Heart left ventricle (tissue), 16 donors: ENCODE data around the gene CAT. TPM values are rescaled to one million over a fixed set of nuclear protein-coding genes. Genes with fewer than 3 reads are reported as not detected.

Experiments
- ATAC-seq, 4 donors: fragments of 200-7000 bp; cut with Tn5 transposase; one replicate each; pipeline ENCODE4 v1.9.1; 2020 to 2022; ENCODE audit warnings: moderate library complexity in 4 of 4, mild to moderate bottlenecking in 3 of 4, moderate number of reproducible peaks in 1 of 4
- DNase-seq, 5 donors: peaks; one replicate each; pipeline ENCODE4 v3.0.0-alpha.2; 2020
- H3K27ac ChIP-seq, 12 donors: fragments of 200-600 bp; sonication (generic) in 4 of 12; one replicate each; pipeline versions ENCODE4 v1.5.0 to v1.8.0; 2016 to 2022; ENCODE audit warnings: mild to moderate bottlenecking in 2 of 12
- H3K27me3 ChIP-seq, 9 donors: fragments of 200-600 bp; sonication (generic) in 2 of 9; one replicate each; pipeline versions ENCODE4 v1.5.1 to v1.8.0; 2016 to 2022; ENCODE audit warnings: mild to moderate bottlenecking in 3 of 9
- H3K36me3 ChIP-seq, 9 donors: fragments of 200-600 bp; sonication (generic) in 2 of 9; one replicate each; pipeline versions ENCODE4 v1.5.0 to v1.8.0; 2018 to 2022; ENCODE audit warnings: mild to moderate bottlenecking in 2 of 9
- H3K4me1 ChIP-seq, 12 donors: fragments of 200-600 bp; sonication (generic) in 4 of 12; one replicate each; pipeline versions ENCODE4 v1.5.0 to v1.8.0; 2016 to 2022; ENCODE audit warnings: mild to moderate bottlenecking in 3 of 12
- H3K4me3 ChIP-seq, 12 donors: fragments of 200-600 bp; sonication (generic) in 4 of 12; one replicate each; pipeline versions ENCODE4 v1.5.0 to v1.8.0; 2017 to 2022; ENCODE audit warnings: mild to moderate bottlenecking in 9 of 12, moderate library complexity in 4 of 12
- H3K9me3 ChIP-seq, 12 donors: fragments of 200-600 bp; sonication (generic) in 4 of 12; one replicate each; pipeline versions ENCODE4 v1.5.0 to v1.8.0; 2016 to 2022; ENCODE audit warnings: mild to moderate bottlenecking in 1 of 12
- POLR2A ChIP-seq, 2 donors: fragments of 450-650 bp; IDR thresholded peaks; one replicate each; pipeline ENCODE4 v1.6.1; 2017; ENCODE audit warnings: antibody characterized with exemption in 2 of 2, mild to moderate bottlenecking in 2 of 2, moderate library complexity in 2 of 2
- WGBS, 4 donors: extraction: QIAGEN DNeasy Blood & Tissue Kit in 2 of 4; methylation state at CpG; one replicate each; pipeline versions ENCODE4 v1.1.5 to v1.1.7; 2013 to 2018; 5-methylcytosine and 5-hydroxymethylcytosine counted together
- intact Hi-C, 10 donors: fragments of 100-400 bp; cut with DNase I; formaldehyde crosslinking; loops; one replicate each; pipeline versions ENCODE4 v1.11.1 to v1.14.2; 2022
- polyA plus RNA-seq, 2 donors: library from polyadenylated mRNA; stranded (reverse); fragments of 200-250 nt; gene quantifications; one replicate each; pipeline ENCODE4 v1.2.3, GENCODE V29; 2013
- total RNA-seq, 9 donors: library from RNA; depleted of rRNA in 2 of 9; stranded (reverse); fragments of >200 nt in 2 of 9; fragmentation: NEBNext Ultra II Directional in 3 of 9; extraction: Animal tissue kit (Norgen Biotek cat#: 25700) in 3 of 9; gene quantifications; one replicate each; pipeline versions ENCODE4 v1.1.0 to v1.2.4, GENCODE V29; 2016 to 2023
- TF ChIP-seq, protein P1 (sequence below), 12 donors: fragments of 200-600 bp; sonication (generic) in 4 of 12; IDR thresholded peaks; one replicate each; pipeline versions ENCODE4 v1.5.0 to v1.8.0; 2018 to 2022; ENCODE audit warnings: antibody characterized with exemption in 12 of 12, mild to moderate bottlenecking in 5 of 12
- donor health status: ischemic (EF 13 %, LVEDD 7.1; RV severe dilation, severe dysfunction).
- donor health status: healthy with polysubstance abuse.
- donor health status: DM: no; HTN: yes; CAD: no.
- donor health status: DM: no; HTN: no; CAD: no.
- donor health status: ischemic (EF 25% LVEDD 6.9; RV normal size, moderate dysfunction).
- donor health status: ischemic (EF 25% LVEDD 5.7; RV mildly dilated, moderate dysfunction).
- donor health status: healthy.
- donor health status: DM: yes; HTN: yes; CAD: no.
- donor health status: ischemic (EF 35%, LVEDD 5.7; RV mildly dilated, moderate dysfunction).
- donor health status: nonischemic (EF 11% LVEDD 7.7; RV severe dilation, severe dysfunction).
- donor health status: DM: yes; HTN: yes; CAD: no.
- donor health status: PGD.
- donor health status: ischemic (EF 29% LVEDD 5.4; RV normal size, mild dysfunction).
- donor health status: nonischemic (EF 23%, LVEDD 6.1; RV moderate dilation, normal function).

The CAT gene
- total and polyA plus RNA-seq, 11 donors: 49.9 to 183 (median 88.6) TPM

DNA sequence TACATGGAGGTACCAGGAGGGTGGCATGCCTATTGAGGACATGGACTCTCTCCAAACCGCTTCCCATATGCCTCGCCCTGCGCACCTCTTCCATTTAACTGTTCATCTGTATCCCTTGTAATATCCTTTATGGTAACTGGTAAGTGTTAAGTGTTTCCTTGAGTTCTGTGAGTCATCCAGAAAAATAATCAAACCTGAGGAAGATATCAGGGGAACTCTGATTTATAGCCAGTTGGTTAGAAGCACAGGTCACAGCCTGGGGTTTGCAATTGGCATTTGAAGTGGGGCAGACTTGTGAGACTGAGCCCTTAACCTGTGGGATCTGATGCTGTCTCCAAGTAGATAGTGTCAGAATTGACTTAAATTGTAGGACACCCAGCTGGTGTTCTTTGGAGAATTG is 27.6 kb upstream of the CAT start:
- Histone ChIP-seq H3K4me3 (no peak overlapping the region), H3K27ac (no peak overlapping the region), H3K36me3 (no peaks in the 10 kb centered on the region), H3K27me3 (peaks cover 0 to 10% (median 0%) of the 10 kb centered on the region in 9 donors), H3K4me1 (no peaks in the 10 kb centered on the region), H3K9me3 (peaks cover 0 to 19% (median 9%) of the 10 kb centered on the region in 12 donors)
- DNase-seq: no peak
- WGBS, 4 donors: 66 to 98% (median 84%) methylated on average over 3 of the region's 3 CpGs
- intact Hi-C loops: no loop called here
- no peak for TF ChIP-seq POLR2A (IDR thresholded peaks at IDR 0.05)
- TF ChIP-seq, protein P1, sequence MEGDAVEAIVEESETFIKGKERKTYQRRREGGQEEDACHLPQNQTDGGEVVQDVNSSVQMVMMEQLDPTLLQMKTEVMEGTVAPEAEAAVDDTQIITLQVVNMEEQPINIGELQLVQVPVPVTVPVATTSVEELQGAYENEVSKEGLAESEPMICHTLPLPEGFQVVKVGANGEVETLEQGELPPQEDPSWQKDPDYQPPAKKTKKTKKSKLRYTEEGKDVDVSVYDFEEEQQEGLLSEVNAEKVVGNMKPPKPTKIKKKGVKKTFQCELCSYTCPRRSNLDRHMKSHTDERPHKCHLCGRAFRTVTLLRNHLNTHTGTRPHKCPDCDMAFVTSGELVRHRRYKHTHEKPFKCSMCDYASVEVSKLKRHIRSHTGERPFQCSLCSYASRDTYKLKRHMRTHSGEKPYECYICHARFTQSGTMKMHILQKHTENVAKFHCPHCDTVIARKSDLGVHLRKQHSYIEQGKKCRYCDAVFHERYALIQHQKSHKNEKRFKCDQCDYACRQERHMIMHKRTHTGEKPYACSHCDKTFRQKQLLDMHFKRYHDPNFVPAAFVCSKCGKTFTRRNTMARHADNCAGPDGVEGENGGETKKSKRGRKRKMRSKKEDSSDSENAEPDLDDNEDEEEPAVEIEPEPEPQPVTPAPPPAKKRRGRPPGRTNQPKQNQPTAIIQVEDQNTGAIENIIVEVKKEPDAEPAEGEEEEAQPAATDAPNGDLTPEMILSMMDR (IDR thresholded peaks at IDR 0.05): no peak
- no peak for ATAC-seq

DNA sequence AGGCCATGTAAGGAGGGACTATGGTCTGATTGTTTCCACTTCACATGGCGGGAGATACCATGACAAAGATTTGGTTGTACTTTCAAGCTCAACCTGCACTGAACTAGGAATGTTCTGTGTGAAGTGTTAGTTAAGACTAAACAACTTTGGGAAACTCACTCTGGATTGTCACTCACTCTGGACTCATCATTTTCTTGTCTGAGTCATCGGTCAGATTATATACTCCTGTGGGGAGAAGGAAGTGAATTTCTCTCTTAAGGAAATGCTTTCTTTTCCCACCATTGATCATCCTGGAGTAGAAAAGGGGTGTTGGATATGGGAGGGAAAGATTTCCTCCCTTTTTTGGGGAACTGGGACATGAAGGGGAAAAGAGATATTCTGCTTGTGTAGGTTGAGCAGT is 26.9 kb upstream of the CAT start:
- no peak overlapping the region for H3K4me3 ChIP-seq
- H3K9me3 ChIP-seq: peaks cover 0 to 19% (median 9%) of the 10 kb centered on the region in 12 donors
- 80 to 93% (median 89%) methylated on average over 2 of the region's 2 CpGs for WGBS, 4 donors
- no peaks in the 10 kb centered on the region for H3K36me3 ChIP-seq
- DNase-seq (no peak), ATAC-seq (no peak)
- intact Hi-C loops: no loop called here
- no peaks in the 10 kb centered on the region for H3K4me1 ChIP-seq
- H3K27ac ChIP-seq: no peak overlapping the region
- peaks cover 0 to 6% (median 0%) of the 10 kb centered on the region in 9 donors for H3K27me3 ChIP-seq
- TF ChIP-seq, protein P1 (IDR thresholded peaks at IDR 0.05): no peak
- TF ChIP-seq POLR2A (IDR thresholded peaks at IDR 0.05): no peak

DNA sequence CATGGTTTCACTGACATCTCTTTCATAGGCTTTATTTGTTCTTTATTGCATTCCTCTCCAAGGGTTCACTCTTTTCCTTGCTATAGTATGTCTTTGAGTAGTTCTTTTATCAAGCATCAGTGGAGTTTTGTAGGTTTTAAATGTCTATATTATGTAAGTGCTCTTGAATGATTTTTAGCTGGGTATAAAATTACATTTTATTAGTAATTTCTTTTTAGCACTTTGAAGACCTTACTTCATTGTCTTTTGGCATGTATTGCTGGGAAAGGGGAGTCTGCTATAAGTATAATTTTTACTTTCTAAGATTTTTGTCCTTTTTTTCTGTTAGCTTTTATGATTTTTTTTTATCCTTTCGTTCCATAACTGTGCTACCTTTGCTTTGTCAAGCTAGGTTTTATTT is 25.5 kb upstream of the CAT start:
- no peak for DNase-seq
- Histone ChIP-seq H3K4me3 (no peak overlapping the region), H3K36me3 (no peaks in the 10 kb centered on the region), H3K9me3 (peaks cover 0 to 19% (median 9%) of the 10 kb centered on the region in 12 donors), H3K4me1 (no peaks in the 10 kb centered on the region), H3K27me3 (peaks cover 0 to 3% (median 0%) of the 10 kb centered on the region in 9 donors), H3K27ac (no peak overlapping the region)
- WGBS, 4 donors: 59 to 80% (median 71%) methylated on average over 1 of the region's 1 CpG
- no peak for ATAC-seq
- intact Hi-C loops: no loop called here
- no peak for TF ChIP-seq POLR2A (IDR thresholded peaks at IDR 0.05)
- TF ChIP-seq, protein P1 (IDR thresholded peaks at IDR 0.05): no peak

DNA sequence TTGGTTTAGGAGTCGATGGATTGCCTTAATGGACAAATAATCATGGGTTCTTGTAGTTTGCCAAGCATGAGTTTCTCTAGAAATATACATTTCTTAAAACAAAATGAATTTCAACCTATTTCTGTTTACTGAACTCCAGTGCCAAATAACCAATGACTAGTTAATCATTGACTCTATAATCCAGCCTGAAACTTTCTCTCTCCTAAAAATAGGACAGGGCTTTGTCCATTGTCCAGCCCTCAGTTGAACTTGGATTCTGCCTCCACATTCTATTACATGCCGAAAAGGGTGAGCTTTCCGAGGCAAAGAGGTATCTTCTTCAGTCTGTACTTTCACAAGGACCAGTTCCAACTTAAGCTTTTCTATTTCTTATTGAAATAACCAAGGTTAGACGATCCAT is 23.2 kb upstream of the CAT start:
- no peak overlapping the region for H3K27ac ChIP-seq
- H3K27me3 ChIP-seq: no peaks in the 10 kb centered on the region
- intact Hi-C loops: no loop called here
- H3K9me3 ChIP-seq: peaks cover 0 to 19% (median 9%) of the 10 kb centered on the region in 12 donors
- TF ChIP-seq, protein P1 (IDR thresholded peaks at IDR 0.05): no peak
- TF ChIP-seq POLR2A (IDR thresholded peaks at IDR 0.05): no peak
- no peak overlapping the region for H3K4me3 ChIP-seq
- H3K4me1 ChIP-seq: no peaks in the 10 kb centered on the region
- 53 to 70% (median 60%) methylated on average over 4 of the region's 4 CpGs for WGBS, 4 donors
- no peak for DNase-seq
- ATAC-seq: no peak
- no peaks in the 10 kb centered on the region for H3K36me3 ChIP-seq
